Uterus (tissue), 4 donors: ENCODE measurements around the gene PAPLN. TPM values are rescaled to one million over a fixed set of nuclear protein-coding genes. Genes with fewer than 3 reads are reported as not detected.

Source experiments
- DNase-seq, 2 donors: peaks; one replicate each; pipeline ENCODE4 v3.0.0-alpha.2; 2019 to 2020
- H3K27ac ChIP-seq, 2 donors: fragments of 200-600 bp; sonication (generic); 1 replicate in 1 of 2; 2 replicates in 1 of 2; pipeline ENCODE4 v1.5.1; 2016 to 2018
- H3K27me3 ChIP-seq, 2 donors: fragments of 200-600 bp; sonication (generic); one replicate each; pipeline ENCODE4 v1.5.1; 2018 to 2019; ENCODE audit warnings: control low read depth in 1 of 2
- H3K36me3 ChIP-seq, 2 donors: fragments of 200-600 bp; sonication (generic); one replicate each; pipeline ENCODE4 v1.5.1; 2019; ENCODE audit warnings: control low read depth in 1 of 2
- H3K4me1 ChIP-seq, 2 donors: fragments of 200-600 bp; sonication (generic); one replicate each; pipeline ENCODE4 v1.5.1; 2018 to 2019; ENCODE audit warnings: control low read depth in 1 of 2
- H3K4me3 ChIP-seq, 2 donors: fragments of 200-600 bp; sonication (generic); 1 replicate in 1 of 2; 2 replicates in 1 of 2; pipeline ENCODE4 v1.5.1; 2018 to 2019; ENCODE audit warnings: mild to moderate bottlenecking in 1 of 2
- H3K9me3 ChIP-seq, 2 donors: fragments of 200-600 bp; sonication (generic); one replicate each; pipeline ENCODE4 v1.5.1; 2019; ENCODE audit warnings: control low read depth in 1 of 2
- CTCF ChIP-seq, 4 experiments: fragments of 200-600 bp in 2 of 4; fragments of 450-650 bp in 2 of 4; sonication (generic) in 2 of 4; IDR thresholded peaks; one replicate each; pipeline ENCODE4 v1.5.1; 2016 to 2019; ENCODE audit warnings: antibody characterized with exemption in 4 of 4, mild to moderate bottlenecking in 2 of 4, moderate library complexity in 1 of 4
- POLR2A ChIP-seq, 2 donors: fragments of 450-650 bp; IDR thresholded peaks; one replicate each; pipeline ENCODE4 v1.6.1; 2016; ENCODE audit warnings: antibody characterized with exemption in 2 of 2, mild to moderate bottlenecking in 1 of 2, moderate library complexity in 1 of 2
- intact Hi-C: fragments of 100-400 bp; cut with DNase I; formaldehyde crosslinking; loops from one replicate; pipeline ENCODE4 v1.15.1; 2023; ENCODE audit warnings: low total_unique reads
- total RNA-seq, 4 donors: library from RNA; depleted of rRNA in 3 of 4; stranded (reverse); fragments of >200 nt in 3 of 4; gene quantifications; one replicate each; pipeline versions ENCODE4 v1.1.0 to v1.2.4, GENCODE V29; 2014 to 2023
- donor health status: DM: yes; HTN: yes; CAD: no.

Gene PAPLN
- total RNA-seq, 4 donors from 2014 or later, result 16.5 to 40.2 (median 33.1) TPM

GRCh38 chr14:73209953-73210352 lies 27.4 kb upstream of the PAPLN start:
- no peaks in the 10 kb centered on the region for H3K4me1 ChIP-seq
- H3K9me3 ChIP-seq, result no peaks in the 10 kb centered on the region
- intact Hi-C loops, result no loop called here
- no peak for DNase-seq
- H3K27ac ChIP-seq, result no peak overlapping the region
- H3K4me3 ChIP-seq, result no peak overlapping the region
- no peaks in the 10 kb centered on the region for H3K27me3 ChIP-seq
- no peak for TF ChIP-seq CTCF (IDR thresholded peaks at IDR 0.05)
- no peak for TF ChIP-seq POLR2A (IDR thresholded peaks at IDR 0.05)
- no peaks in the 10 kb centered on the region for H3K36me3 ChIP-seq

DNA sequence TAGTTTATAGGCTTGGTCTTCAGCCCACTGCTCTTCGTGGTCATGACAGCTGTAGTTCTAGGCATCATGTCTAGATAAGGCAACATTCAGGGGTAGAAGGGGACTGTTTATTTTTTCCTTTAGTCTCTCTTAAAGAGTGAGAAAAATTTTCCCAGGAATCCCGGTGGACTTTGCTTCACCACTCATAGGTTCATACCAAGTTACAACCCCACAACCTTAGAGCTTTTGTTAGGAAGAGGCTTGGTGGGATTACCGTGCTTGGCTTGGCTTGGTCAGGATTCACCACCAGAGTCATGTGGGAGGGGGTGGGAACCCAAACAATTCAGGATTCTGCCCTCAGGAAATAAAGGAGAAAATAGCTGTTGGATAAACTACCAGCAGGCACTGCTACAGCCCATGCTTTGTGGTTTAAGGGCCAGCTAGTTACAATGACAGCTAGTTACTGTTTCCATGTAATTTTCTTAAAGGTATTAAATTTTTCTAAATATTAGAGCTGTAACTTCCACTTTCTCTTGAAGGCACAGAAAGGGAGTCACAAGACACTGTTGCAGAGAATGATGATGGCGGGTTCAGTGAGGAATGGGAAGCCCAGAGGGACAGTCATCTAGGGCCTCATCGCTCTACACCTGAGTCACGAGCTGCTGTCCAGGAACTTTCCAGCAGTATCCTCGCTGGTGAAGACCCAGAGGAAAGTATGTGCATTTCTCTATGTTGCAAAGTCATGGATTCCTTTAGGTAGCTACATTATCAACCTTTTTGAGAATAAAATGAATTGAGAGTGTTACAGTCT lies 25.9 kb upstream of the PAPLN start:
- no peaks in the 10 kb centered on the region for H3K4me1 ChIP-seq
- no peak for DNase-seq
- no peaks in the 10 kb centered on the region for H3K9me3 ChIP-seq
- H3K27ac ChIP-seq, result no peak overlapping the region
- H3K36me3 ChIP-seq, result no peaks in the 10 kb centered on the region
- no peak overlapping the region for H3K4me3 ChIP-seq
- TF ChIP-seq CTCF (IDR thresholded peaks at IDR 0.05), result no peak
- no peak for TF ChIP-seq POLR2A (IDR thresholded peaks at IDR 0.05)
- intact Hi-C loops, result no loop called here
- no peaks in the 10 kb centered on the region for H3K27me3 ChIP-seq

DNA sequence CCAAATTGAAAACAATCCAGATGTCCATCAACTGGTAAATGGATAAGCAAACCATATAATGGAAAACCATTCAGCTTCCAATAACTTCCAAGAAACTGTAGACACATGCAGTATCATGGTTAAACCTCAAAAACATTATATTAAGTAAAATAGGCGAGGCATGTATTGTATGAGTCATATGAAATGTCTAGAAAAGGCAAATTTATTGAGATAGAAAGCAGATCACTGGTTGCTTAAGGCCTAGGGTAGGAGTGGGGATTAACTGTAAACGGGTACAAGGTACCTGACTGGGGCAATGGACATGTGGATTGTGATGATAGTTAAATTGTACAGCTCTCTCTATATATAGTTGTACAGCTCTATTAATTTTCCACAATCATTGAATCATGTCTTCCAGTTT lies 21.3 kb upstream of the PAPLN start:
- no peaks in the 10 kb centered on the region for H3K36me3 ChIP-seq
- intact Hi-C loops, result no loop called here
- no peaks in the 10 kb centered on the region for H3K27me3 ChIP-seq
- H3K9me3 ChIP-seq, result no peaks in the 10 kb centered on the region
- no peak overlapping the region for H3K27ac ChIP-seq
- no peak for DNase-seq
- H3K4me1 ChIP-seq, result no peaks in the 10 kb centered on the region
- no peak overlapping the region for H3K4me3 ChIP-seq
- TF ChIP-seq POLR2A (IDR thresholded peaks at IDR 0.05), result no peak
- TF ChIP-seq CTCF (IDR thresholded peaks at IDR 0.05), result no peak

DNA sequence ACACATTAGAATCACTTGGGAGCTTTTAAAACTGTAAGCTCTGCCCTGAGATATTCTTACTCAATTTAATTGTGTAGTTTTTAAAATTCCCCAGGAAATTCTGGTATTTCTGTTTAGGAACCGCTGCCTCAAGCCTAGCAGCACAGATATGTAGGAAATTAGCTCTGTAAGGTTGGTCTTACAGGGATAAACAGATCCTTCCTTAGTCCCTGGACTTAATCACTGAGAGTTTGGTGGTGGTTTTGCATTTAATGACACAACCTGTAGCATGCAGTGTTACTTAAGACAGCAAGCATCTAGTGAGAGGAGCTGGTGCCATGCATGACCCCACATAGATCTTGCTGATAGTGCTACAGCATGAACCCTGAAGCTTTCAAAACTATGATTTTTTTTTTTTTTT lies 19.9 kb upstream of the PAPLN start:
- no peak for DNase-seq
- TF ChIP-seq POLR2A (IDR thresholded peaks at IDR 0.05), result no peak
- no peak for TF ChIP-seq CTCF (IDR thresholded peaks at IDR 0.05)
- Histone ChIP-seq H3K36me3 (no peaks in the 10 kb centered on the region), H3K27me3 (no peaks in the 10 kb centered on the region), H3K4me3 (no peak overlapping the region), H3K9me3 (no peaks in the 10 kb centered on the region), H3K27ac (no peak overlapping the region), H3K4me1 (no peaks in the 10 kb centered on the region)
- intact Hi-C loops, result no loop called here

DNA sequence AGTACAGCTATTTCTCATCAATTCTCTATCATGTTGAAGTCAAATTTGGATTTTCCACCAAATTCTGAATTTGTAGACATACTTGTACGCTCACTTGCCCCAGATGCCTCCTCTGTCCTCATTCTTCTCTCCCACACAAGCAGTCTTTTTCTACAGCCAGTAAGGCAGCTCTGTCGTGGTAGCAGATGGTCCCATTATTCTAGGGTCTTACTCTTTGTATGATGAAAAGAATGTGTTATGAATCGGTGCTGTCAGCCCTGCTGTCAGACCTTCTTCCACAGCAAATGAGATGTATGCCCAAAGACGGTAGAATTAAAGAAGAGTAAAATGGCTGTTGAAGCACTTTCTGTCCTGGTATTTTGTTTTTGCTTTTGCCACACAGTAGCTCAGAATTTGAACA lies 17.2 kb upstream of the PAPLN start:
- TF ChIP-seq POLR2A (IDR thresholded peaks at IDR 0.05), result no peak
- no peak for TF ChIP-seq CTCF (IDR thresholded peaks at IDR 0.05)
- Histone ChIP-seq H3K4me3 (no peak overlapping the region), H3K27me3 (no peaks in the 10 kb centered on the region), H3K4me1 (no peaks in the 10 kb centered on the region), H3K36me3 (no peaks in the 10 kb centered on the region), H3K9me3 (no peaks in the 10 kb centered on the region), H3K27ac (no peak overlapping the region)
- no peak for DNase-seq
- intact Hi-C loops, result no loop called here
